ENCODE results near the gene CAPRIN1. TPM values are rescaled to one million over a fixed set of nuclear protein-coding genes. Genes with fewer than 3 reads are reported as not detected.

CAPRIN1 gene
- total and polyA plus RNA-seq, 10 of the 15 experiments (the other 5 are each of a cell fraction or from before 2014, with no cell fraction given), result 50.4 to 228 (median 191) TPM

- BruUV-seq (replicated peaks), result no TSS peak
- no peak for ATAC-seq
- H3K4me3 ChIP-seq, result no peak overlapping the region
- no peaks in the 10 kb centered on the region for H3K27me3 ChIP-seq (replicated peaks in 1 of 2; ENCODE audit: control insufficient read depth in 2 of 2, insufficient read depth in 2 of 2, low read length in 1 of 2)
- intact Hi-C loops (cut with micrococcal nuclease; ENCODE audit: unreplicated experiment) (no loop called here), in situ Hi-C loops (cut with MboI) (loop anchor here (25.0 kb wide), 1 partner anchor 337 kb away; no protein-coding TSS in a partner anchor)
- 92% methylated on average over 6 of the region's 6 CpGs for WGBS (ENCODE audit: insufficient coverage, insufficient replicate concordance, low lambda C conversion rate, missing lambda C conversion rate)
- no peaks in the 10 kb centered on the region for H4K20me1 ChIP-seq (ENCODE audit: control insufficient read depth, insufficient read depth)
- no peaks in the 10 kb centered on the region for H3K9me3 ChIP-seq (replicated peaks; ENCODE audit: control insufficient read depth, insufficient read depth, low read length)
- peaks cover 23 to 30% of the 10 kb centered on the region in 2 experiments for H3K36me3 ChIP-seq (ENCODE audit: control insufficient read depth in 2 of 2, insufficient read depth in 2 of 2, low read length in 1 of 2)
- ChIA-PET SMC1A (ENCODE audit: uncharacterized antibody, unreplicated experiment) (interaction anchor here (0.6 to 1.2 kb wide), 2 partner anchors 8 to 347 kb away, joined by 3 read pairs; no protein-coding TSS in a partner anchor), POLR2A (no interaction called here), RAD21 (ENCODE audit: unreplicated experiment) (interaction anchor here (1.2 kb wide), 1 partner anchor 207 kb away, joined by 3 read pairs; the partner anchor contains the start of gene ABTB2), CTCF (interaction anchor here (0.7 to 1.6 kb wide), 3 partner anchors 9 to 205 kb away, joined by 3 to 5 read pairs (median 4); no protein-coding TSS in a partner anchor)
- no peaks in the 10 kb centered on the region; the same call in 1 of the 2 replicates for H3K79me2 ChIP-seq (ENCODE audit: control insufficient read depth, insufficient read depth, low read length)
- no peak overlapping the region for H3K4me2 ChIP-seq (ENCODE audit: control insufficient read depth, insufficient read depth)
- no peak overlapping the region for H3K27ac ChIP-seq (ENCODE audit: control insufficient read depth, insufficient read depth)
- no peak overlapping the region for H3K9ac ChIP-seq (ENCODE audit: control insufficient read depth, insufficient read depth, low read length)
- FAIRE-seq, result no peak
- no peak for DNase-seq (ENCODE audit: low read depth, low spot score)
- peaks cover 36% of the 10 kb centered on the region for H3K4me1 ChIP-seq (ENCODE audit: control insufficient read depth, insufficient read depth, low read length)
- H2AFZ ChIP-seq (ENCODE audit: control insufficient read depth, low read depth, low read length), result no peak overlapping the region
- TF ChIP-seq POLR2AphosphoS2 (IDR thresholded peaks at IDR 0.05; ENCODE audit: low read depth, low read length) (no peak), PAX8 (IDR thresholded peaks at IDR 0.05) (no peak), ASH2L (IDR thresholded peaks at IDR 0.05; ENCODE audit: borderline replicate concordance, low read depth) (no peak), NBN (IDR thresholded peaks at IDR 0.05) (no peak), CBFB (IDR thresholded peaks at IDR 0.05; ENCODE audit: low read depth) (no peak), E2F4 (IDR thresholded peaks at IDR 0.05; ENCODE audit: low read depth, low read length) (no peak), BRCA1 (IDR thresholded peaks at IDR 0.05; ENCODE audit: low read depth, low read length) (no peak), CUX1 (IDR thresholded peaks at IDR 0.05; ENCODE audit: insufficient replicate concordance, low read depth, low read length) (no peak), REST (IDR thresholded peaks at IDR 0.05; ENCODE audit: low read depth, low read length) (no peak), IKZF1 (conservative IDR thresholded peaks at IDR 0.05) (no peak), MYC (IDR thresholded peaks at IDR 0.05; ENCODE audit: insufficient read depth, insufficient read length, insufficient replicate concordance, low read length, severe bottlenecking) (no peak), EED (IDR thresholded peaks at IDR 0.05; ENCODE audit: low read depth) (no peak), RUNX3 (IDR thresholded peaks at IDR 0.05; ENCODE audit: low read length) (no peak), MTA2 (IDR thresholded peaks at IDR 0.05; ENCODE audit: low read depth) (no peak), RAD21 (IDR thresholded peaks at IDR 0.05; ENCODE audit: insufficient read depth, low read depth, low read length) (no peak)
Observed at GRCh38 chr11:34150494-34151151, 99.1 kb downstream of the CAPRIN1 start.

Measured in GM12878 (cell line).